Measurements from ENCODE around the gene ADAMTS12.

GRCh38 chr5:33929925-33930690 is 38.3 kb upstream of the ADAMTS12 start:
- TF ChIP-seq CTCF (conservative IDR thresholded peaks at IDR 0.05; ENCODE audit: low read length) (no peak), EZH2phosphoT487 (IDR thresholded peaks at IDR 0.05; ENCODE audit: borderline replicate concordance, low read depth, low read length) (no peak)

Measured in OCI-LY7 (cell line).